Colonic mucosa (tissue), 4 donors: ENCODE results near the gene PGAP6. TPM values are rescaled to one million over a fixed set of nuclear protein-coding genes. Genes with fewer than 3 reads are reported as not detected.

Source experiments
- DNase-seq: peaks from one replicate; pipeline ENCODE4 v3.0.0-alpha.2; 2020
- H3K27ac ChIP-seq: fragments of 200-600 bp; one replicate; pipeline ENCODE4 v1.8.0; 2021
- H3K27me3 ChIP-seq: fragments of 200-600 bp; one replicate; pipeline ENCODE4 v1.8.0; 2021
- H3K36me3 ChIP-seq: fragments of 200-600 bp; one replicate; pipeline ENCODE4 v1.8.0; 2021
- H3K4me1 ChIP-seq: fragments of 200-600 bp; one replicate; pipeline ENCODE4 v1.8.0; 2021; ENCODE audit warnings: mild to moderate bottlenecking
- H3K4me3 ChIP-seq: fragments of 200-600 bp; one replicate; pipeline ENCODE4 v1.8.0; 2021
- H3K9ac ChIP-seq, 2 donors: one replicate each; pipeline ENCODE4 v1.7.0; 2013; ENCODE audit warnings: control low read depth in 2 of 2, low read depth in 2 of 2, low read length in 2 of 2
- H3K9me3 ChIP-seq: fragments of 200-600 bp; one replicate; pipeline ENCODE4 v1.8.0; 2021
- CTCF ChIP-seq: fragments of 200-600 bp; IDR thresholded peaks from one replicate; pipeline ENCODE4 v1.8.0; 2022; ENCODE audit warnings: antibody characterized with exemption, mild to moderate bottlenecking
- intact Hi-C: fragments of 100-400 bp; cut with DNase I; formaldehyde crosslinking; loops from one replicate; pipeline ENCODE4 v1.14.1; 2022
- total RNA-seq, 2 donors: library from RNA; stranded (reverse); fragmentation: NEBNext Ultra II Directional in 1 of 2; extraction: Animal tissue kit (Norgen Biotek cat#: 25700) in 1 of 2; gene quantifications; one replicate each; pipeline ENCODE4 v1.2.1, GENCODE V29; 2021
- donor health status: healthy.
- donor health status: DM: no; HTN: no; CAD: no.
- donor health status: DM: no; HTN: no; CAD: no.

PGAP6 gene
- total RNA-seq, 2 donors from 2014 or later, result 99.6 to 102 TPM

- Histone ChIP-seq H3K27me3 (no peaks in the 10 kb centered on the region), H3K36me3 (no peaks in the 10 kb centered on the region), H3K4me1 (no peaks in the 10 kb centered on the region), H3K27ac (no peak overlapping the region), H3K9ac (no peak overlapping the region), H3K9me3 (no peaks in the 10 kb centered on the region), H3K4me3 (no peak overlapping the region)
- intact Hi-C loops, result loop anchor here (5.0 to 10.0 kb wide), 2 partner anchors 137 to 255 kb away; partner anchors contain the start of gene LUC7L
- TF ChIP-seq CTCF, result peak; percentile 69
- DNase-seq, result peak; percentile 84
Measured at GRCh38 chr16:361872-362701, 19.7 kb downstream of the PGAP6 start.

- Histone ChIP-seq H3K4me3 (no peak overlapping the region), H3K4me1 (no peaks in the 10 kb centered on the region), H3K27ac (no peak overlapping the region), H3K36me3 (no peaks in the 10 kb centered on the region), H3K27me3 (no peaks in the 10 kb centered on the region), H3K9me3 (no peaks in the 10 kb centered on the region), H3K9ac (no peak overlapping the region)
- TF ChIP-seq CTCF, result no peak
- intact Hi-C loops, result loop anchor here (5.0 to 10.0 kb wide), 2 partner anchors 137 to 254 kb away; partner anchors contain the start of gene LUC7L
- no peak for DNase-seq
Measured at GRCh38 chr16:361341-361871, 20.4 kb downstream of the PGAP6 start.

- no peak overlapping the region for H3K9ac ChIP-seq
- no peak for TF ChIP-seq CTCF
- H3K4me3 ChIP-seq, result no peak overlapping the region
- H3K9me3 ChIP-seq, result no peaks in the 10 kb centered on the region
- H3K36me3 ChIP-seq, result no peaks in the 10 kb centered on the region
- H3K4me1 ChIP-seq, result no peaks in the 10 kb centered on the region
- intact Hi-C loops, result loop anchor here (5.0 to 10.0 kb wide), 2 partner anchors 136 to 254 kb away; partner anchors contain the start of gene LUC7L
- H3K27me3 ChIP-seq, result no peaks in the 10 kb centered on the region
- no peak overlapping the region for H3K27ac ChIP-seq
- DNase-seq, result no peak
Measured at GRCh38 chr16:360698-361336, 21.0 kb downstream of the PGAP6 start.

- intact Hi-C loops, result loop anchor here (5.0 to 10.0 kb wide), 2 partner anchors 135 to 253 kb away; partner anchors contain the start of gene LUC7L
- H3K4me3 ChIP-seq, result no peak overlapping the region
- DNase-seq, result no peak
- no peaks in the 10 kb centered on the region for H3K4me1 ChIP-seq
- H3K27me3 ChIP-seq, result no peaks in the 10 kb centered on the region
- no peak overlapping the region for H3K9ac ChIP-seq
- no peaks in the 10 kb centered on the region for H3K36me3 ChIP-seq
- H3K27ac ChIP-seq, result no peak overlapping the region
- TF ChIP-seq CTCF, result no peak
- no peaks in the 10 kb centered on the region for H3K9me3 ChIP-seq
Measured at GRCh38 chr16:359871-360697, 21.7 kb downstream of the PGAP6 start.
